Measurements from ENCODE around the gene RANBP1. TPM values are rescaled to one million over a fixed set of nuclear protein-coding genes. Genes with fewer than 3 reads are reported as not detected.

RANBP1 gene
- total RNA-seq, 1 donor from 2014 or later: 90.6 TPM

DNA sequence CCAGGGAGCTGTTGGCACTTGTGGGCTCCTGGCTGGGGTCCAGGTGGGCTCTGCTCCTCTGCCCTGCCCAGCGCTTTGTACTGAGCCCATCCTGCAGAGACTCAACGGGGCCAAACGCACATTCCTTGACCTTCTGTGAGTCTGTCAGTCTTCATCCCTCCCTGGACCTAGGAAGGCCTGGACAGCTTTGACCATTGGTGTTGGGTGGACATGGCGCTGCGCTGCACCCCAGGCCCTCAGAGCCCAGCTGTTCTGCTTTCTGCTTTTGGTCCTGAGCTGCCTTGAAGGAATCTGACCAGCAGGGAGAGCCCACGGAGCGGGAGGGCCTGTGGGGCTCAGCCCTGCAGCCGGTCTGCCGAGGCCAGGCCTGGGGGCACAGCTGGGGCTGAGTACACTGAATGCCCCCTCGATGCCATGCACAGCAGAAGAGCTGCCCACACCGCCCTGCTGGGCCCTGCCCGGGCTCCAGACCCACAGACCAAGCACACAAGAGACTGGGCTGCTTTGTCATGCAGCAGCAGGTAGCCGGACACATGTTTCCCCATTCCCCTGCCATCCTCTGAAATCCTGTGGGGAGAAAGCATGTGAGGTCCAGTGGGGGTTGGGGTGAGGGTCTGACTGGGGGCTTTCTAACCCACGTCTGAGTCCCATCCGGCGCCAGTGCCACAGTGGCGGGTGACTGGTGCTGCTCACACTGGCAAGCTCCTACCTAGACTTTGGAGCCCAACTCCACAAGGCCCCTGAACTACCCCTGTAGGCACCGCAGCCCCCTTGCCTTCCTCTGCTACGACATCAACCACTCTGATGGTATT lies 59.1 kb downstream of the RANBP1 start:
- DNase-seq: no peak

DNA sequence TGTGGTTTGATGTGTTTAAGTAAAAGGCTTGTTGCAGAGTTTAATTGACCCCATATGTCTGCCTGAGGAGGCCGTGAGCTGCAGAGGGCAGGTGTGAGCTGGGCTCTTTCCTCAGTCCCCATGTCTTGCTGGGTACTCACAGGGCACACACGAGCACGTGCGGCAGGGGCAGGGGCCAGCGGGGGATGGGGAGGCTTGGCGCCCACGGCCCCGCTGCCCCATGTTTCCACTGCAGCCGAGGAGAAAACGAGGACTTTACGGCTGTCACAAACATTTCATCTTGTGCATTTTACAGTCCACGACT lies 59.6 kb downstream of the RANBP1 start:
- DNase-seq: no peak

DNA sequence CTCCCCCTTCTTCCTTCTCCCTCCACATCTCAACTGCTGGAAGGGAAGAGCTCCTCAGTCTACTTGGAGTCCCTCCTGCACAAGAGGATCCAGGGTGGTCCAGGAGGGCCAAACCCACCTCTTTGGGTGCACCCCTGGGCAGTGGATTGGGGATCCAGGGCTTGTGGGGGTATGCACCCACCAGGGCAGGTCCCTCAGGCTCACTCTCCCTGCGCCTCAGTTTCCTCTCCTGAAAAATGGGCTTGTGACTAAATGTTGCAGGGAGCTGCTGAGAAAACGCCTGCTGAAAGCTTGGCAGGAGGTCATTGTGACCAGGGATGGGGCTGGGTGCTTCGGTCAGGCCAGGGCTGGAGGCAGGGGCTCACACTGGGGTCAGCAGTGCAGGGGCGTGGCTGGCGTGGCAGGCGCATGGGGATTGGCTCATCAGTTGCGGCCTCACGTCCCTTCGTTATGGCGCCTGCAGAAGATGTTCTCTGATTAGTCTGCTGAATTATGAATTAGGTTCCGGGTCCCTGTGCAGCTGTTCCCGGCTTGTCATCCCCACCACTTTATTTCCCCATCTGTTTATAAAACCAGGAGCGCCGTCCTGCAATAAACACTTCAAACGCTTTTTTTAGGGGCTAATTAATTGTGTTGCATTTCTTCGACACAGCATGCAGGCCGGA lies 60.6 kb downstream of the RANBP1 start:
- no peak for DNase-seq

Small RNA genes lying within 50 kb of the gene (small RNA-seq; reads per million reads assigned to genes)
- gene MIR6816: 0.09 reads per million
- gene RF00017: not detected
- gene RF00599: not detected

Other genes with a start within 250 kb of the RANBP1 start
- gene COMT, start 174.3 kb upstream of the RANBP1 start, total RNA-seq: 49.0 TPM
- gene TXNRD2, start 174.3 kb upstream of the RANBP1 start, total RNA-seq: 8.0 TPM
- gene ARVCF, start 99.3 kb upstream of the RANBP1 start, total RNA-seq: 47.3 TPM
- gene TANGO2, start 95.0 kb upstream of the RANBP1 start, total RNA-seq: 15.9 TPM
- 37.0 TPM for gene DGCR8, start 35.9 kb upstream of the RANBP1 start, total RNA-seq
- gene TRMT2A, start 1.1 kb downstream of the RANBP1 start, total RNA-seq: 25.9 TPM
- gene ZDHHC8, start 15.7 kb downstream of the RANBP1 start, total RNA-seq: 3.3 TPM
- gene CCDC188, start 35.0 kb downstream of the RANBP1 start, total RNA-seq: not detected
- gene RTN4R, start 152.2 kb downstream of the RANBP1 start, total RNA-seq: 9.5 TPM
- gene DGCR6L, start 204.0 kb downstream of the RANBP1 start, total RNA-seq: 25.1 TPM

Data from occipital lobe (tissue), 3 donors.